Measurements from ENCODE around the gene PHYKPL. TPM values are rescaled to one million over a fixed set of nuclear protein-coding genes. Genes with fewer than 3 reads are reported as not detected.

The PHYKPL gene
- total and polyA plus RNA-seq, 4 donors, result 16.9 to 164 (median 80.2) TPM

DNA sequence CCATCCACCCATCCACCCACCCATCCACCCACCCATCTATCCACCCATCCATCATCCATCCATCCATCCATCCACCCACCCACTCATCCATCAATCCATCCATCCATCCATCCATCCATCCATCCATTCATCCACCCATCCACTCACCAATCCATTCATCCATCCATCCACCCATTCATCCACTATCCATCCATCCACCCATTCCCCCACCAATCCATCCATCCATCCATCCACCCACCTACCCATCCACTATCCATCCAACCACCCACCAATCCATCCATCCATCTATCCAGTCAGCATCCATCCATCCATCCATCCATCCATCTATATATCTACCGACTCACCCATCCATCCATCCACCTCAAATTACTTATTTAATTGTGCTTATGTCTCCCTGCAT is 36.9 kb upstream of the PHYKPL start:
- intact Hi-C loops (cut with DNase I), result no loop called here
- H3K9me3 ChIP-seq (ENCODE audit: control insufficient read depth, low read length), result no peaks in the 10 kb centered on the region
- no peak overlapping the region for H3K4me3 ChIP-seq (ENCODE audit: low read length in 2 of 2)

DNA sequence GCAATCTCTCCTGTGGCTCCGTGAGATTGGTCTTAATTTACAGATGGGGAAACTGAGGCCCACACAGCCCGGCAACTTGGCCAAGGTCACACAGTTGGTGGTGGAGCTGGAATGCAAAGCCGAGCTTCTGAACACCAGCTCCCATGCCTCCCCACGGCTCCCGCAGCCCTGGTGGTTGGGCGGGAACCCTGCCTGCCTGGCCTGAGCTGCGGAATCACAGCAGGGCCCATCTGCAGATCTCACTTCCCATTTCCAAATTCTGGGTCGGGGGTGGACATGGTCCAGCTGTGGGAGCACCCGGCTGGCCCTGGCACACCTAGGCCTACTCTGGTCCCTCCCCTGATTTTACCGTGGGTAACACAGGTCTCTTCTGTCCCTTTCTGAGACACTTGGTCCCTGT is 35.3 kb upstream of the PHYKPL start:
- no peak overlapping the region for H3K27ac ChIP-seq (ENCODE audit: low read depth in 1 of 2, low read length in 2 of 2)
- no peaks in the 10 kb centered on the region for H3K4me1 ChIP-seq (ENCODE audit: control insufficient read depth in 1 of 2, insufficient read depth in 2 of 2, low read length in 2 of 2)
- ATAC-seq (ENCODE audit: low FRiP score), result no peak
- no peaks in the 10 kb centered on the region for H3K27me3 ChIP-seq (ENCODE audit: control insufficient read depth in 1 of 2, insufficient read depth in 2 of 2, low read length in 1 of 2)
- no peak overlapping the region for H3K4me3 ChIP-seq (ENCODE audit: low read length in 2 of 2)
- intact Hi-C loops (cut with DNase I), result no loop called here
- 94 to 95% methylated on average over 10 of the region's 10 CpGs for WGBS, 2 donors
- H3K9me3 ChIP-seq (ENCODE audit: control insufficient read depth, low read length), result no peaks in the 10 kb centered on the region
- no peak for DNase-seq
- no peaks in the 10 kb centered on the region for H3K36me3 ChIP-seq (ENCODE audit: control insufficient read depth in 1 of 2, insufficient read depth in 2 of 2, low read length in 1 of 2)

More for the DNA sequence above, 36.9 kb upstream of the PHYKPL start:
- H3K27ac ChIP-seq (ENCODE audit: low read depth in 1 of 2, low read length in 2 of 2), result no peak overlapping the region
- 89 to 96% methylated on average over 1 of the region's 1 CpG for WGBS, 2 donors
- no peaks in the 10 kb centered on the region for H3K27me3 ChIP-seq (ENCODE audit: control insufficient read depth in 1 of 2, insufficient read depth in 2 of 2, low read length in 1 of 2)
- no peaks in the 10 kb centered on the region for H3K4me1 ChIP-seq (ENCODE audit: control insufficient read depth in 1 of 2, insufficient read depth in 2 of 2, low read length in 2 of 2)
- DNase-seq (no peak), ATAC-seq (ENCODE audit: low FRiP score) (no peak)
- H3K36me3 ChIP-seq (ENCODE audit: control insufficient read depth in 1 of 2, insufficient read depth in 2 of 2, low read length in 1 of 2), result no peaks in the 10 kb centered on the region

DNA sequence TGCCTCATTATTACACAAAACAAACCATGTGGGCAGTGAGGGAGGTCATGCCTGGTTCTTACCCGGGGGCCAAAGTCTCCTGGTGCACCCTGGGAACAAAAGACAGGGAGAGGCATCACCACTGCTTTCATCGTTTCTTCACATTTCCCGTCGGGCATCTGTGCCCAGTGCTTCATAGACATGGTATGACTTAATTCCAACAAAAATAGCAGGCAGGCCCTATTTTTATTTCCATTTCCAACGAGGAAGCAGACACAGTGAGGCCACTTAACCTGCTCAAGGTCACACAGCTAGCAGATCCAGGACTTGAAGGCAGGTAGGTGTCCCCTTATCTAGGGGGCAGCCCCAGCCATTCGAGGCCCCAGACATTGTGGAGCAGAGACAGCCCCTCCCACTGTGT is 34.6 kb upstream of the PHYKPL start:
- Histone ChIP-seq H3K27me3 (ENCODE audit: control insufficient read depth in 1 of 2, insufficient read depth in 2 of 2, low read length in 1 of 2) (no peaks in the 10 kb centered on the region), H3K36me3 (ENCODE audit: control insufficient read depth in 1 of 2, insufficient read depth in 2 of 2, low read length in 1 of 2) (no peaks in the 10 kb centered on the region), H3K9me3 (ENCODE audit: control insufficient read depth, low read length) (no peaks in the 10 kb centered on the region), H3K4me1 (ENCODE audit: control insufficient read depth in 1 of 2, insufficient read depth in 2 of 2, low read length in 2 of 2) (no peaks in the 10 kb centered on the region), H3K27ac (ENCODE audit: low read depth in 1 of 2, low read length in 2 of 2) (no peak overlapping the region), H3K4me3 (ENCODE audit: low read length in 2 of 2) (no peak overlapping the region)
- intact Hi-C loops (cut with DNase I), result no loop called here
- 5 to 6% methylated on average over 6 of the region's 6 CpGs for WGBS, 2 donors
- DNase-seq (no peak), ATAC-seq (ENCODE audit: low FRiP score) (no peak)

DNA sequence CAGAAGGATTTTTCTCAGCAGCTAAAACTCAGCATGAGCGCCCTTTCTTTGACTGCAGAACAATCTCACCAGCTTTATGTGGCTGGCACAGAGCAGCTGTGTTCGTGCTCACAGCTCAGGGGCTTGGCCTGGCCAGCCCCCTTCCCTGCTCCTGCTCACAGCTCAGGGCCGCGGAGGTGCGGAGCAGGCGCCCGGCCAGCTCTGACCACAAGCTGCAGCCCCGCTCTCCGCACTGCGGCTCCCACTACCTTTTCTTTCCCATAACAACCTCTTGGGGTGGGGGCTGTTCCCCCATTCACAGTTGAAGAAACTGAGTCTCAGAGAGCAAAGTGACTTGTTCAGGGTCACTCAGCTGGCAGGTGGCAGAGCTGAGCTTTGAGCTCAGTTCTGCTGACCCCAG is 34.0 kb upstream of the PHYKPL start:
- no peaks in the 10 kb centered on the region for H3K36me3 ChIP-seq (ENCODE audit: control insufficient read depth in 1 of 2, insufficient read depth in 2 of 2, low read length in 1 of 2)
- no peaks in the 10 kb centered on the region for H3K4me1 ChIP-seq (ENCODE audit: control insufficient read depth in 1 of 2, insufficient read depth in 2 of 2, low read length in 2 of 2)
- ATAC-seq (ENCODE audit: low FRiP score) (no peak), DNase-seq (no peak)
- no peak overlapping the region for H3K4me3 ChIP-seq (ENCODE audit: low read length in 2 of 2)
- no peaks in the 10 kb centered on the region for H3K9me3 ChIP-seq (ENCODE audit: control insufficient read depth, low read length)
- no peak overlapping the region for H3K27ac ChIP-seq (ENCODE audit: low read depth in 1 of 2, low read length in 2 of 2)
- intact Hi-C loops (cut with DNase I), result no loop called here
- no peaks in the 10 kb centered on the region for H3K27me3 ChIP-seq (ENCODE audit: control insufficient read depth in 1 of 2, insufficient read depth in 2 of 2, low read length in 1 of 2)
- 97% methylated on average over 10 of the region's 10 CpGs for WGBS, 2 donors

DNA sequence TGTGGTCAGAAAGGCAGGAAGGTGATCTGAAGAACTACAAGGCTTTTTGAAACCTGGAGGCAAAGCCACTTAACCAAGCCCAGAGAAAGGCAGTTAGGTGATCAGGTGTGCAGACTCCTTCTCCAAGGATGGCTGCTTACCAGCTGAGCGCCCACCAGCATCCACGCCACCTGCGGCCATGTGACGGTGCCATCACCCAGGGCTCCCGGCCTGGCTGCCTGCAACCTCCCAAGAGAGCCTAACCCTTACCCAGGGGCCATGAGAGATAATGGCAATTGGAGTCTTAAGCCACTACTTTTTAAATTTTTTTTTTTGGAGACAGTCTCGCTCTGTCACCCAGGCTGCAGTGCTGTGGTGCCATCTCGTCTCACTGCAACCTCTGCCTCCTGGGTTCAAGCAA is 33.1 kb upstream of the PHYKPL start:
- ATAC-seq (ENCODE audit: low FRiP score), result no peak
- Histone ChIP-seq H3K9me3 (ENCODE audit: control insufficient read depth, low read length) (no peaks in the 10 kb centered on the region), H3K36me3 (ENCODE audit: control insufficient read depth in 1 of 2, insufficient read depth in 2 of 2, low read length in 1 of 2) (no peaks in the 10 kb centered on the region), H3K27me3 (ENCODE audit: control insufficient read depth in 1 of 2, insufficient read depth in 2 of 2, low read length in 1 of 2) (no peaks in the 10 kb centered on the region), H3K27ac (ENCODE audit: low read depth in 1 of 2, low read length in 2 of 2) (no peak overlapping the region), H3K4me1 (ENCODE audit: control insufficient read depth in 1 of 2, insufficient read depth in 2 of 2, low read length in 2 of 2) (no peaks in the 10 kb centered on the region), H3K4me3 (ENCODE audit: low read length in 2 of 2) (no peak overlapping the region)
- intact Hi-C loops (cut with DNase I), result no loop called here
- WGBS, 2 donors, result 92 to 98% methylated on average over 7 of the region's 7 CpGs
- DNase-seq, result no peak

DNA sequence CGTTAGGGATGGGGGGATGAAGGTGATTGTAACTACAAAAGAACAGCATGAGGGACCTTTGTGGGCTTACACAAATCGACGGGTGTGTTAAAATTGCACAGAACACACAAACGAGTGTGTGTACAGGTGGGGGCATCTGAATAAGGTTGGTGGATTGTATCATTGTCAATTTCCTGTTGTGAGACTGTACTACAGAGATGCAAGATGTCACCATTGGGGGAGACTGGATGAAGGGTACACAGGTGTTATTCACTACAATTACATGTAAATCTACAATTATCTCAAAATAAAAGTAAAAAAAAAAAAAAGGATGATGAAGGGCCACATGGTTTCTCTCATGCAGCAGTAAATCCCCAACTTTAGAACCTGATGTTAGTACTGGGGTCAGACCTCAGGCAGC is 31.4 kb upstream of the PHYKPL start:
- WGBS, 2 donors, result 90 to 93% methylated on average over 4 of the region's 4 CpGs
- Histone ChIP-seq H3K36me3 (ENCODE audit: control insufficient read depth in 1 of 2, insufficient read depth in 2 of 2, low read length in 1 of 2) (no peaks in the 10 kb centered on the region), H3K4me3 (ENCODE audit: low read length in 2 of 2) (no peak overlapping the region), H3K9me3 (ENCODE audit: control insufficient read depth, low read length) (no peaks in the 10 kb centered on the region), H3K4me1 (ENCODE audit: control insufficient read depth in 1 of 2, insufficient read depth in 2 of 2, low read length in 2 of 2) (no peaks in the 10 kb centered on the region), H3K27me3 (ENCODE audit: control insufficient read depth in 1 of 2, insufficient read depth in 2 of 2, low read length in 1 of 2) (no peaks in the 10 kb centered on the region), H3K27ac (ENCODE audit: low read depth in 1 of 2, low read length in 2 of 2) (no peak overlapping the region)
- ATAC-seq (ENCODE audit: low FRiP score) (no peak), DNase-seq (no peak)
- intact Hi-C loops (cut with DNase I), result no loop called here

DNA sequence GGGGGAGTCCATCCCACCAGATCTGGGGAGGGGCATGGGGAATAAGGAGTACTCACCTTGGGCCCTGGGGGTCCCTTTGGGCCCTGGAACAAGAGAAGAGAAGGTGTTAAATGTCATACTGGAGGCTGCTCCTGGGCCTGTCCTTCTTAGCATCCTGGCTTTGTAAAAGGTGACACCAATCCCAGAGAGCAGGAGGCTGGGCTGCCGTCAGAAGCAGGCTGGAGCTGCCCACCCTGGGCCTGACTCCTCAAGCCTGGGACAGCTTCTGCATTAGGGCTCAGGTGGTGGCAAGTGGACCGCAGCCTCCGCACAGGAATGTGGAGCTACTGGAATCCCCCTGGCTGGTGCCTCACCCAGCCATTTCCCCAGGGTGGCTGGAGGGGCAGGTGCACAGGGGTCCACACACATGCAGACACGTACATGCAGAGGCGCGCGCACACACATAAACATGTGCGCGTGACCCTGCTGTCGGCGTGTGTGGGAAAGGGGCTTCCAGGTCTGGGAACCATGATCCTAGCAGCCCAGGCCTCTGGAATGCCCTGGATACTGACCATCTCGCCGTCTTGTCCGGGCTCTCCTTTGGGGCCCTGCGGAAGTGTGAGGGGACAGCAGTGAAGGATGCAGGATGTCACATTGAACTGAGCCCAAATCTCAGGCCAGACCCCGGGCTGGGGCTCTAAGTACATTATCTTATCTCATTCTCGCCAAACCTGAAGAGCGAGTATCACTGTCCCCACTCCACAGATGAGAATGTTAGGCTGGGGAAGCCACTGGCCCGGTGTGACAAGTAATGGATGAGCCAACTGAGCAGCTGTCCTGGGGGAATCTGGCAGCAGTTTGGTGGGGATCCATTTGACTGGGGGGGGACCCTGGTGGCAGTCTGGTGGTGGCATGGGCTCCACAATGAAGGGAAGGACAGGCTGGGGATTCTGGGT is 29.3 kb upstream of the PHYKPL start:
- Histone ChIP-seq H3K27ac (ENCODE audit: low read depth in 1 of 2, low read length in 2 of 2) (no peak overlapping the region), H3K4me1 (ENCODE audit: control insufficient read depth in 1 of 2, insufficient read depth in 2 of 2, low read length in 2 of 2) (no peaks in the 10 kb centered on the region), H3K27me3 (ENCODE audit: control insufficient read depth in 1 of 2, insufficient read depth in 2 of 2, low read length in 1 of 2) (no peaks in the 10 kb centered on the region), H3K4me3 (ENCODE audit: low read length in 2 of 2) (no peak overlapping the region), H3K36me3 (ENCODE audit: control insufficient read depth in 1 of 2, insufficient read depth in 2 of 2, low read length in 1 of 2) (no peaks in the 10 kb centered on the region), H3K9me3 (ENCODE audit: control insufficient read depth, low read length) (no peaks in the 10 kb centered on the region)
- DNase-seq (no peak), ATAC-seq (ENCODE audit: low FRiP score) (no peak)
- intact Hi-C loops (cut with DNase I), result no loop called here
- 95% methylated on average over 19 of the region's 19 CpGs for WGBS, 2 donors

DNA sequence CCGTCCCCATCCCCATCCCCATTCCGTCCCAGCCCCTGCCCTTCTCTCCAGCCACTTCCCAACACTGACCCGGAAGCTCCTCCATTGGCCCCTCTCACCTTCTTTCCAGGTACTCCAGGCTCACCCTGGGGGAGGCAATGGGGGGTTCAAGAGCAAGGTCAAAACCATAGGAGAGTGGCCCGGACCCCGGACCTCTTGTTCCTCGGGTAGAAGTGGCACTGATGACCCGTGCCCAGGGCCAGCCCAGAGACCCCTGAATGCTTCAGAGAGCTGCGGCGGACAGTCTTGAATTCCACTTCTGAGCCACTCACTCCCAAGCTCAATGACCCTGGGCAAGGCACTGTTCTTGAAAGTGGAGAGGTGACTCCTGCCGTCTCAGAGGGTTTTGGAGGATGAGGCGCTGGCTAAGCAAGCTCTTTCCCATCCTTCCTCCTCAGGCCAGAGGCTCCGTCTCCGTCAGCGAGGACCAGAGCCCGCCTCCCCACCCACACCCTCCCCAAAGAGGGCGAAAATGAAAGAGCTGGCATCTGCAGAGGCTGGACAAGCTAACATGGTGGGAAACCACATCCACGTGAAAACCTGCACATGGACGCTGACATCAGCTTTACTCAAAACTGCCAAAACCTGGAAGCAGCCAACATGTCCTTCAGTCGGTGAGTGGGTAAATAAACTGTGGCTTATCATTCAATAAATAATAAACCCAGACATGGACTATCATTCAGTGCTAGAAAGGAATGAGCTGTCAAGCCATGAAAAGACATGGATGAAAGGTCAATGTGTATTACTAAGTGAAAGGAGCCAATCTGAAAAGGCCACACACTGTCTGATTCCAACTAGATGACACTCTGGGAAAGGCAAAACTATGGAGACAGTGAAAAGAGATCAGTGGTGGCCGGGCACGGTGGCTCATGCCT is 27.3 kb upstream of the PHYKPL start:
- intact Hi-C loops (cut with DNase I), result no loop called here
- no peaks in the 10 kb centered on the region for H3K9me3 ChIP-seq (ENCODE audit: control insufficient read depth, low read length)
- WGBS, 2 donors, result 69 to 74% methylated on average over 21 of the region's 21 CpGs
- ATAC-seq (ENCODE audit: low FRiP score) (no peak), DNase-seq (no peak)
- H3K4me1 ChIP-seq (ENCODE audit: control insufficient read depth in 1 of 2, insufficient read depth in 2 of 2, low read length in 2 of 2), result no peaks in the 10 kb centered on the region
- no peaks in the 10 kb centered on the region for H3K27me3 ChIP-seq (ENCODE audit: control insufficient read depth in 1 of 2, insufficient read depth in 2 of 2, low read length in 1 of 2)
- H3K27ac ChIP-seq (ENCODE audit: low read depth in 1 of 2, low read length in 2 of 2), result no peak overlapping the region
- no peaks in the 10 kb centered on the region for H3K36me3 ChIP-seq (ENCODE audit: control insufficient read depth in 1 of 2, insufficient read depth in 2 of 2, low read length in 1 of 2)
- no peak overlapping the region for H3K4me3 ChIP-seq (ENCODE audit: low read length in 2 of 2)
